GM10248 (cell line): ENCODE measurements around the gene IL1RAPL1.

Experiments
- CTCF ChIA-PET: fragments of 300-600 bp; sonication (Branson Sonifier 250); formaldehyde crosslinking; extraction: SDS; loops from one replicate; lab custom pipeline; 2021; ENCODE audit warnings: antibody characterized with exemption; lab: Yijun Ruan, JAX
- POLR2A ChIA-PET: fragments of 350-650 bp; sonication (Branson Sonifier 250); formaldehyde crosslinking; extraction: SDS; loops from one replicate; lab custom pipeline; 2020; ENCODE audit warnings: antibody characterized with exemption; lab: Yijun Ruan, JAX
- DNase-seq: peaks from one replicate; pipeline ENCODE4 v3.0.0; 2012; ENCODE audit errors: extremely low spot score
- TF ChIP-seq, protein P1 (sequence below): IDR thresholded peaks from 2 replicates; pipeline ENCODE4 v1.5.1; 2012; ENCODE audit warnings: mild to moderate bottlenecking, low read depth; ENCODE audit errors: extremely low read depth, missing control alignments, control extremely low read depth

The IL1RAPL1 gene

DNA sequence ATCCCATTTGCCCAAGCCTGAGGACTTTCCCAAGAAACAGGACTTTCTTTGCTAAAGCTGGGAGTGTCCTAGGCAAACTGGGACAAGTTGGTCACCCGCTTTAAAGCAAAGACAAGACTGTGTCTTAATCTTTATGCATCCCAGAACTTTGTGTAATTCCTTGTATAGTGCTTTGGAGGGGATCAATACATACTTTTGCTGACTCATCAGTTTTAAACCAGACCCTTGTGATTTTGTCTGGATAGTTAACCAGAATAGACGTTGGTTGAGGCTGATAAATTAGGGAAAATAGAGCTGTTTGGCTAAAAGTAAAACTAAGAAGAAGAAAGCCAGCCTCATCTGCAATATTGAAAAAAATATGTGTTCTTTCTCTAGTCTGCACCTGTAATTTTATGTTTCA is 82.8 kb downstream of the IL1RAPL1 start:
- ChIA-PET CTCF (no interaction called here), POLR2A (no interaction called here)
- no peak for DNase-seq
- TF ChIP-seq, protein P1, sequence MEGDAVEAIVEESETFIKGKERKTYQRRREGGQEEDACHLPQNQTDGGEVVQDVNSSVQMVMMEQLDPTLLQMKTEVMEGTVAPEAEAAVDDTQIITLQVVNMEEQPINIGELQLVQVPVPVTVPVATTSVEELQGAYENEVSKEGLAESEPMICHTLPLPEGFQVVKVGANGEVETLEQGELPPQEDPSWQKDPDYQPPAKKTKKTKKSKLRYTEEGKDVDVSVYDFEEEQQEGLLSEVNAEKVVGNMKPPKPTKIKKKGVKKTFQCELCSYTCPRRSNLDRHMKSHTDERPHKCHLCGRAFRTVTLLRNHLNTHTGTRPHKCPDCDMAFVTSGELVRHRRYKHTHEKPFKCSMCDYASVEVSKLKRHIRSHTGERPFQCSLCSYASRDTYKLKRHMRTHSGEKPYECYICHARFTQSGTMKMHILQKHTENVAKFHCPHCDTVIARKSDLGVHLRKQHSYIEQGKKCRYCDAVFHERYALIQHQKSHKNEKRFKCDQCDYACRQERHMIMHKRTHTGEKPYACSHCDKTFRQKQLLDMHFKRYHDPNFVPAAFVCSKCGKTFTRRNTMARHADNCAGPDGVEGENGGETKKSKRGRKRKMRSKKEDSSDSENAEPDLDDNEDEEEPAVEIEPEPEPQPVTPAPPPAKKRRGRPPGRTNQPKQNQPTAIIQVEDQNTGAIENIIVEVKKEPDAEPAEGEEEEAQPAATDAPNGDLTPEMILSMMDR, result no peak

DNA sequence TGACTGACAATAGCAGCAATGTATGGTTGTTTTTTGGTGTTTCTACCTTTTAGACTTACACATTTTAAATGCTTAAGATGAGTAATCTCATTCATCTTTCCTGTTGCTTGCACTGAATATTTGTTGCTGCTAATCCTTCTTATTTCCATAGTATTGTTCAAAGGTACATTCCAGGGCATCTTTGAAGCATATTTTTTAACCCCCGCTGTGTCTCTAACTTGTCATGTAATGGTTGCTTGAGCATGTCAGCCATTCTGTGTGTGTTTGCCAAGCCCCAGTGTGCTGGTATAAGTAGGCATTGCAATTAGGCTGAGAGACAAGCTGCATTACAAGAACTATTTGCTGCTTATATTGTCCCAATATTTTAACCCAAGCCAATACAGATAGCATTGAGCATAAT is 87.9 kb downstream of the IL1RAPL1 start:
- ChIA-PET CTCF (no interaction called here), POLR2A (no interaction called here)
- TF ChIP-seq, protein P1, result no peak
- no peak for DNase-seq

DNA sequence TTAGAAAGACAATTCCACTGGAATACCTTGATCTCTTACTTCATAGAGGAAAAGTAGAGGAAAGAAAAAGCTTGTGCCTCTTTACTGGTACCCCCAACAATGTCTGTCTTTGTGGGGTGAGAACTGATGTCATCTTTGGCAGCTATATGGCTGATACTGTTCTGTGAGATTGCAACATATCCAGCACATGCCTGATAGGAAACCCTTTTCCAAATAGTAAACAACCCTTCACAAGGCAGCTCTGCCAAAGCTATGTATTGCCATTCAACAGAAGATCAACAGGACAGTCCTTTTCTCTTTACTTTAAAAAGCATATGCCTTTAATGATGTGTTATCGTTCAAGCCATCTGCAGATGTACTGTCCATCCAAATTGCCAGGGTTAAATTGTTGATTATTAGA is 105.9 kb downstream of the IL1RAPL1 start:
- no peak for DNase-seq
- TF ChIP-seq, protein P1, result no peak
- POLR2A ChIA-PET, result no interaction called here
- CTCF ChIA-PET, result no interaction called here

DNA sequence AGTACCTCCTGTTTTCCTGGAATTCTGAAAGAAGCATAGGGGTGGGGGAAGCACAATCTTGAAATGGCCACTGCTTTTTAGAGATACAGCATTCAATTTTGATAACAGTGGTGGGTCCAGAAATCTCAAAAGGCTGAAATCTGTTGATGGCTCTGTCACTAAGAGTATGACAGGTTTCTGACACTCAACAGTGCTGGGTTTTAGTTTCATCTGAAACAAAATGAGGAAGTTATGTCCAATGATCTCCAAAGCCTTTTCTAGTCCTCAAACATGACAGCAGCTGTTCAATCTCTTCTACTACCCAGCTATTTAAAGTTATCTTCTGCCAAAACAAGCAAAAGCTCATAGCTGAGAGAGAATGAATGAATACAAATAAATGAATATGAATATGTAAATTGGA is 110.5 kb downstream of the IL1RAPL1 start:
- CTCF ChIA-PET, result no interaction called here
- POLR2A ChIA-PET, result no interaction called here
- TF ChIP-seq, protein P1, result no peak
- no peak for DNase-seq

DNA sequence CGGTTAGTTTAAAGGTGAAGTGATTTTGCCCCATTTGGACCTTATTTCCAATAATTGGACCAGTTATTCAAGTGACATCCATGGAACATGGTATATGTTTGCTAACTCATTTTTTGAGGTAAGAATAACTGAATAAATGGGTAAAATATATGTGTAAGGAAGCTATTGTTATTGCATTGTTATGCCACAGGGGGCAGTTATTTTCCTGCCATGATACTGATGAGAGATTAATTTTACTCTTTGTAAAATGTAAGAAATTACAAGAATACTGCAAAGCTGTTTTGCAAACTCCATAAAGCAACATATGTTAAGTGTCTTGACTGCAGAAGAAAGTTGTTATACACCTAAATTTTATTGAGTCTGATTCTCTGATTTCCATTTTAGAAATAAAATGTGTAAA is 114.0 kb downstream of the IL1RAPL1 start:
- DNase-seq, result no peak
- ChIA-PET CTCF (no interaction called here), POLR2A (no interaction called here)
- TF ChIP-seq, protein P1, result no peak

DNA sequence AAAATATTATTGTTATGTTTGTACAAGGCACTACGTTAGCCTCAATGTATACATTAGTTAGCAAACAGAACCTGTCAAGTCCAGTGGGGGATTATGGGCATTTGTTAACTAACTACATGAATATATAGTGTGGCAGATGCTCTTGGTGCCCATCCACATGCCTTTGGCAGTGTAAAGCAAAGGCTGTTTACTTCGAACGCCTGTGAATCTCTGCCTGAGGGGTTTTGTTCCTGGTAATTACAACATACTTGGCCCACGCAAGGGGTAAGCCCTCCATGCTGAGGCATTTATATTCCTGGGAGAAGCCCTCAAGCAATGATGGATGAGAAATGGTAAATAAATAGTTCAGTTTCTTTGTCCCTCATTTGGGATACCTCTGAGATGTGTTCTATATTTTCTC is 119.7 kb downstream of the IL1RAPL1 start:
- DNase-seq, result no peak
- POLR2A ChIA-PET, result no interaction called here
- TF ChIP-seq, protein P1, result no peak
- CTCF ChIA-PET, result no interaction called here

DNA sequence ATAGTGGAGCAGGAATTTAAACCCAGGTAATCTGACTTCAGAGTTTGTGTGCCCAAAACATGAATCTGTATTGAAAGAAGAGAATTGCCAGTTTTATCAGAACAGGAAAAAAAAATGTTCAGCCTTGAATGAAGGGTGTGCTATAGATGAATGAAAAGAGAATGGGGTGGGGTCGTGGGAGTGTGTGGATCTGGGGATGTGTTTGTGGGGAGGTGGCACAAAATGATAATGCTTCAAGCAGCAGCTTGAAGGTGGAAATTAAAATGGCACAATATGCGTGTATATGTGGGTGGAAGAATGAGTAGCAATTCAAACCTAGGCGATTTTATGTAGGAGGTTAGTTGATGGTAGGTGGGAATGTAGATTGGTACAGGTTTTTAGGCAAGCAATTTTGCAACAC is 122.2 kb downstream of the IL1RAPL1 start:
- DNase-seq, result no peak
- TF ChIP-seq, protein P1, result no peak
- ChIA-PET POLR2A (no interaction called here), CTCF (no interaction called here)
